Neural progenitor cell (in vitro differentiated cells): ENCODE measurements around the gene CBLIF. TPM values are rescaled to one million over a fixed set of nuclear protein-coding genes. Genes with fewer than 3 reads are reported as not detected.
A peak's percentile ranks its signal among the peaks of the same experiment; 100 is the strongest.

Experiments
- DNase-seq: peaks from one replicate; pipeline ENCODE4 v3.0.0-alpha.2; 2016; ENCODE audit warnings: low spot score
- H2AFZ ChIP-seq: fragments of 200-600 bp; sonication (generic); replicated peaks from 2 replicates; pipeline ENCODE4 v1.6.1; 2016; ENCODE audit warnings: antibody characterized with exemption
- H3F3A ChIP-seq: fragments of 200-600 bp; sonication (generic); 2 replicates; pipeline ENCODE4 v1.6.1; 2016; ENCODE audit warnings: antibody characterized with exemption, low read depth
- H3K27ac ChIP-seq: fragments of 200-600 bp; sonication (generic); 2 replicates; pipeline ENCODE4 v1.5.1; 2016; ENCODE audit warnings: mild to moderate bottlenecking
- H3K27me3 ChIP-seq: fragments of 200-600 bp; sonication (generic); 2 replicates; pipeline ENCODE4 v1.6.1; 2016; ENCODE audit warnings: mild to moderate bottlenecking, moderate library complexity
- H3K36me3 ChIP-seq: fragments of 200-600 bp; sonication (generic); 2 replicates; pipeline ENCODE4 v1.5.1; 2016
- H3K4me1 ChIP-seq: fragments of 200-600 bp; sonication (generic); 2 replicates; pipeline ENCODE4 v1.6.1; 2016; ENCODE audit warnings: mixed run types
- H3K4me2 ChIP-seq: fragments of 200-600 bp; sonication (generic); 2 replicates; pipeline ENCODE4 v1.6.1; 2016
- H3K4me3 ChIP-seq: fragments of 200-600 bp; sonication (generic); 2 replicates; pipeline ENCODE4 v1.5.1; 2016
- H3K79me2 ChIP-seq: fragments of 200-600 bp; sonication (generic); 2 replicates; pipeline ENCODE4 v1.6.1; 2016; ENCODE audit warnings: low read depth
- H3K9ac ChIP-seq: fragments of 200-600 bp; sonication (generic); 2 replicates; pipeline ENCODE4 v1.6.1; 2016
- H3K9me3 ChIP-seq: fragments of 200-600 bp; sonication (generic); 2 replicates; pipeline ENCODE4 v1.5.1; 2016; ENCODE audit warnings: low read depth
- H4K20me1 ChIP-seq: fragments of 200-600 bp; sonication (generic); 2 replicates; pipeline ENCODE4 v1.6.1; 2016; ENCODE audit warnings: low read depth
- H3K27ac Mint-ChIP-seq: 3 replicates; pipeline ENCODE4 v1.8.0; 2021; ENCODE audit warnings: mixed read lengths
- H3K27me3 Mint-ChIP-seq: 2 replicates; pipeline ENCODE4 v1.8.0; 2022; ENCODE audit warnings: low read depth, mild to moderate bottlenecking, inconsistent platforms, moderate library complexity, mixed read lengths; ENCODE audit not compliant: insufficient read depth
- H3K36me3 Mint-ChIP-seq: 3 replicates; pipeline ENCODE4 v1.8.0; 2021; ENCODE audit warnings: mixed read lengths
- H3K4me1 Mint-ChIP-seq: 3 replicates; pipeline ENCODE4 v1.8.0; 2021; ENCODE audit warnings: mixed read lengths
- H3K4me3 Mint-ChIP-seq: 3 replicates; pipeline ENCODE4 v1.8.0; 2021; ENCODE audit warnings: mild to moderate bottlenecking, moderate library complexity, mixed read lengths
- H3K9me3 Mint-ChIP-seq: 3 replicates; pipeline ENCODE4 v1.8.0; 2020; ENCODE audit warnings: mixed read lengths
- CTCF ChIP-seq: fragments of 200-600 bp; sonication (generic); IDR thresholded peaks from 2 replicates; pipeline ENCODE4 v1.5.1; 2017; ENCODE audit warnings: antibody characterized with exemption, mild to moderate bottlenecking
- EZH2 ChIP-seq: fragments of 200-600 bp; sonication (generic); IDR thresholded peaks from 2 replicates; pipeline ENCODE4 v1.6.1; 2017; ENCODE audit warnings: antibody characterized with exemption, mild to moderate bottlenecking, moderate library complexity
- EZH2phosphoT487 ChIP-seq: fragments of 200-600 bp; sonication (generic); IDR thresholded peaks from 2 replicates; pipeline ENCODE4 v1.6.1; 2017; ENCODE audit warnings: antibody characterized with exemption
- total RNA-seq: library from RNA; depleted of rRNA; stranded (reverse); fragments of >200 nt; gene quantifications from 2 replicates; pipeline ENCODE4 v1.2.3, GENCODE V29; 2015; ENCODE audit warnings: low replicate concordance

The CBLIF gene
- total RNA-seq, 1 donor from 2014 or later, result not detected

DNA sequence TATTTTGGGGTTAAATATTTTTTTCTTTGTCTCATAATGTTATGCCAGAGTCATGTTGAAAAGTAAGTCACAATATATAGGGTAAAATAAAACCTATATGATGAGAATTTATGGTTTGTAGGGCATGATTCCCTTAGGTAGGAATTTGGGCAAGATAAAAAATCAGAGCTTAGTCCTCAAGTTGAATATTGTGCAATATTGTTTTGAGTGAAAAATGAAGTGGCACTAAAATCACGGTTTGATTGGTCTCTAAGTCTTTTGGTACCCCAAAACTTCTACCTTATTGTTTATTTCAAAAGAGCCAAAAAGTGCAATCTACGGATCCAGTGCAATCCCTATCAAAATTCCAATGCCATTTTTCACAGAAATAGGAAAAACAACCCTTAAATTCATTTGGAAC lies 33.1 kb downstream of the CBLIF start:
- no peak for DNase-seq
- Mint-ChIP-seq H3K27ac (no peak overlapping the region), H3K27me3 (peaks cover 5% of the 10 kb centered on the region), H3K4me1 (peaks cover 15% of the 10 kb centered on the region), H3K36me3 (peaks cover 2% of the 10 kb centered on the region), H3K9me3 (no peaks in the 10 kb centered on the region), H3K4me3 (no peak overlapping the region)
- H3K36me3 ChIP-seq, result no peaks in the 10 kb centered on the region
- no peak overlapping the region for H3K4me3 ChIP-seq
- H3K79me2 ChIP-seq, result peaks cover 17% of the 10 kb centered on the region
- no peaks in the 10 kb centered on the region for H3K9me3 ChIP-seq
- H4K20me1 ChIP-seq, result no peaks in the 10 kb centered on the region
- H2AFZ ChIP-seq, result no peak overlapping the region
- H3K27me3 ChIP-seq, result no peaks in the 10 kb centered on the region
- peaks cover 20% of the 10 kb centered on the region for H3K4me1 ChIP-seq
- no peak for TF ChIP-seq CTCF
- no peak overlapping the region for H3K27ac ChIP-seq
- no peak overlapping the region for H3K9ac ChIP-seq
- H3F3A ChIP-seq, result peaks cover 5% of the 10 kb centered on the region
- no peak overlapping the region for H3K4me2 ChIP-seq

DNA sequence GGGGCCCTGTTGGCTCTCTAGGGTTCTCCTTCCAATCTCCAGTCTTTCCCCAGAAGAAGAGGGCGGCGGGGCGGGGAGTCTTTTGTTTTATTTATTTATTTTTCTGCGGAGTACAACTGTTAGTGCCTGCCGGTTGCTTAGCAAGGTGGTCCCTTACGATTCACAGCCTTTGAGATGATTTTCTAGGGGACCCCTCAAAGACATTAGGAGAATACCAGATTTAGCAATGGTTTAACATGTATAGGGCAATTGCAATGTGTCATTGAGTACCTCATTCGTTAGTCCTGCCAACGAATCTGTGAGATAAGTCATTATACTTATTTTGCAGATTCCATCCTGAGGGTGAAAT lies 34.4 kb downstream of the CBLIF start:
- Histone ChIP-seq H3K4me1 (peaks cover 17% of the 10 kb centered on the region), H3K27me3 (no peaks in the 10 kb centered on the region), H3K27ac (no peak overlapping the region), H3K36me3 (no peaks in the 10 kb centered on the region), H3K9me3 (no peaks in the 10 kb centered on the region), H3K9ac (no peak overlapping the region), H3K4me2 (peak overlapping the region; percentile 75), H3F3A (peaks cover 5% of the 10 kb centered on the region), H3K4me3 (peak overlapping the region; percentile 66), H3K79me2 (peaks cover 17% of the 10 kb centered on the region), H2AFZ (peak overlapping the region; percentile 80), H4K20me1 (no peaks in the 10 kb centered on the region)
- Mint-ChIP-seq H3K4me1 (peaks cover 15% of the 10 kb centered on the region), H3K27ac (no peak overlapping the region), H3K9me3 (no peaks in the 10 kb centered on the region), H3K4me3 (peak overlapping the region; percentile 95), H3K27me3 (peaks cover 5% of the 10 kb centered on the region), H3K36me3 (peaks cover 9% of the 10 kb centered on the region)
- no peak for TF ChIP-seq CTCF
- TF ChIP-seq EZH2, result no peak
- TF ChIP-seq EZH2phosphoT487, result no peak
- DNase-seq, result no peak

DNA sequence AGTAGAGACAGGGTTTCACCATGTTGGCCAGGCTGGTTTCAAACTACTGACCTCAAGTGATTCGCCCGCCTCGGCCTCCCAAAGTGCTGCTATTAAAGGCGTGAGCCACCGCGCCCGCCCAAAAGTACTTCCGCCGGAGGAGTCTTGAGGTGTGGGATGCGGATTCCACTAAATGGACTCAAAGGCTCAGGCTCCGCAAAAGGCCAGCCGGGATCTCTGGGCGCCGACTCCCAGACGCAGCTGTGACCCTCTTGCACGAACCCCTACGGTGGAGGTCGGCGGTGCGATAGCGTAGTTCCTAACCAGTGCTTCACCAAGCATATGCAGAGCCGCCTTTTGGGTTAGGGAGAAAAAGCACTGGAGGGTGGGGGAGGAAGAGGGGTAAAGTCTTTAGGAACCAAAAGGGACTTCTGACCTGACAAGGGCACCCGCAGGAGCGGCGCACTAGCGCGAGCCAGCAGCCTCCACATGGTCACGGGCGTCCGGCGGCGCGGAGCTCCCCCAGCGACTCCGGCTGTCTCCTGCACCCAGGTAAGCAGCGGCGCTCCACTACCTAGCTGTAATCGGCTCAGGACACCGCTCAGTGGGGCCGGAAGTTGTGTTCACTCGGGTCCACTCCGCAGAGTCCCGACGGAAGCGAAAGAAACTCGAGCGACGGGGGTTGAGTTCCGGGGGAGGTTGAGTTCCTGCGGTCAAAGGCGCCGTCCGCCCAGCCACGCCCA lies 34.9 kb downstream of the CBLIF start, which contains the start of gene MRPL16:
MRPL16 (minus strand) TSS at position 590 of the 722 bp plus-strand sequence; CDS start at position 470, 120 bp downstream.
- H3K9me3 ChIP-seq, result no peaks in the 10 kb centered on the region
- Mint-ChIP-seq H3K27me3 (peaks cover 5% of the 10 kb centered on the region), H3K4me1 (peaks cover 15% of the 10 kb centered on the region), H3K4me3 (peak within 1 kb of the TSS; percentile 95), H3K9me3 (no peaks in the 10 kb centered on the region), H3K36me3 (peaks cover 9% of the 10 kb centered on the region), H3K27ac (peak within 1 kb of the TSS; percentile 86)
- H3K36me3 ChIP-seq, result no peaks in the 10 kb centered on the region
- H2AFZ ChIP-seq, result peak within 1 kb of the TSS; percentile 80
- no peak within 1 kb of the TSS for H3K27ac ChIP-seq
- peak within 1 kb of the TSS; percentile 66 for H3K4me3 ChIP-seq
- DNase-seq, result peak; percentile 90
- no peaks in the 10 kb centered on the region for H4K20me1 ChIP-seq
- H3K27me3 ChIP-seq, result no peaks in the 10 kb centered on the region
- peak within 1 kb of the TSS; percentile 58 for H3K9ac ChIP-seq
- TF ChIP-seq EZH2, result peak; percentile 41
- no peak for TF ChIP-seq EZH2phosphoT487
- peak; percentile 31 for TF ChIP-seq CTCF
- H3K4me2 ChIP-seq, result peak within 1 kb of the TSS; percentile 75
- peaks cover 17% of the 10 kb centered on the region for H3K79me2 ChIP-seq
- peaks cover 12% of the 10 kb centered on the region for H3K4me1 ChIP-seq
- H3F3A ChIP-seq, result peaks cover 5% of the 10 kb centered on the region
